Thoracic aorta (tissue), 2 donors: ENCODE data around the gene DGKD. TPM values are rescaled to one million over a fixed set of nuclear protein-coding genes. Genes with fewer than 3 reads are reported as not detected.
"Not testable (repeated sequence)": the region's sequence is repeated elsewhere in the genome, so short reads cannot be mapped to it uniquely, and the experiment has no call there.

ENCODE experiments used
- ATAC-seq: fragments of 150-250 bp; one replicate; pipeline ENCODE4 v1.8.0; 2017; ENCODE audit warnings: low read depth; ENCODE audit not compliant: insufficient number of reproducible peaks, low FRiP score
- DNase-seq: peaks from one replicate; pipeline ENCODE4 v3.0.0-alpha.2; 2020; ENCODE audit warnings: low spot score
- H3K27ac ChIP-seq, 2 donors: fragments of 200-600 bp; sonication (generic); 1 replicate in 1 of 2; 2 replicates in 1 of 2; pipeline ENCODE4 v1.5.1; 2016; ENCODE audit warnings: mild to moderate bottlenecking in 2 of 2, moderate library complexity in 2 of 2
- H3K27me3 ChIP-seq: fragments of 200-600 bp; sonication (generic); replicated peaks from 2 replicates; pipeline ENCODE4 v1.6.0; 2016; ENCODE audit warnings: mild to moderate bottlenecking; ENCODE audit not compliant: insufficient read depth
- H3K36me3 ChIP-seq: fragments of 200-600 bp; sonication (generic); one replicate; pipeline ENCODE4 v1.5.1; 2016
- H3K4me1 ChIP-seq, 2 donors: fragments of 200-600 bp; sonication (generic); 1 replicate in 1 of 2; 2 replicates in 1 of 2; pipeline versions ENCODE4 v1.5.1 to v1.6.0; 2016; ENCODE audit warnings: low read depth in 2 of 2, mild to moderate bottlenecking in 1 of 2; ENCODE audit not compliant: control insufficient read depth in 1 of 2
- H3K4me3 ChIP-seq: fragments of 200-600 bp; sonication (generic); 2 replicates; pipeline ENCODE4 v1.5.1; 2016; ENCODE audit warnings: mild to moderate bottlenecking
- H3K9me3 ChIP-seq: fragments of 200-600 bp; sonication (generic); 2 replicates; pipeline ENCODE4 v1.5.1; 2016
- CTCF ChIP-seq: fragments of 200-600 bp; sonication (generic); IDR thresholded peaks from one replicate; pipeline ENCODE4 v1.5.1; 2019; ENCODE audit warnings: antibody characterized with exemption
- total RNA-seq, 2 donors: library from RNA; depleted of rRNA; stranded (reverse); fragments of >200 nt; gene quantifications; one replicate each; pipeline versions ENCODE4 v1.1.0 to v1.2.3, GENCODE V29; 2016

Gene DGKD
- total RNA-seq, 2 donors from 2014 or later: 47.3 to 47.9 TPM

GRCh38 chr2:233395687-233396086 lies 41.4 kb downstream of the DGKD start:
- no peak for TF ChIP-seq CTCF
- no peak for DNase-seq
- H3K9me3 ChIP-seq: no peaks in the 10 kb centered on the region

GRCh38 chr2:233396726-233397665 lies 42.7 kb downstream of the DGKD start:
- not testable (repeated sequence) for ATAC-seq

More at GRCh38 chr2:233395687-233396086, 41.4 kb downstream of the DGKD start:
- H3K27me3 ChIP-seq: no peaks in the 10 kb centered on the region
- no peak for ATAC-seq
- H3K36me3 ChIP-seq: no peaks in the 10 kb centered on the region
- H3K27ac ChIP-seq: no peak overlapping the region
- no peak overlapping the region for H3K4me3 ChIP-seq
- H3K4me1 ChIP-seq: peaks cover 0 to 6% of the 10 kb centered on the region in 2 donors

GRCh38 chr2:233399306-233400225 lies 45.3 kb downstream of the DGKD start:
- H3K4me1 ChIP-seq: no peaks in the 10 kb centered on the region
- H3K27me3 ChIP-seq: no peaks in the 10 kb centered on the region
- no peak overlapping the region for H3K4me3 ChIP-seq
- no peaks in the 10 kb centered on the region for H3K9me3 ChIP-seq
- H3K36me3 ChIP-seq: no peaks in the 10 kb centered on the region
- DNase-seq (no peak), ATAC-seq (no peak)
- no peak overlapping the region for H3K27ac ChIP-seq
- no peak for TF ChIP-seq CTCF

More at GRCh38 chr2:233396726-233397665, 42.7 kb downstream of the DGKD start:
- DNase-seq, H3K36me3 ChIP-seq, H3K4me1 ChIP-seq, H3K9me3 ChIP-seq, H3K27ac ChIP-seq, H3K27me3 ChIP-seq, H3K4me3 ChIP-seq: not testable (repeated sequence)

GRCh38 chr2:233400341-233400740 lies 46.0 kb downstream of the DGKD start:
- Histone ChIP-seq H3K27ac (no peak overlapping the region), H3K36me3 (no peaks in the 10 kb centered on the region), H3K4me3 (no peak overlapping the region), H3K9me3 (no peaks in the 10 kb centered on the region), H3K27me3 (no peaks in the 10 kb centered on the region), H3K4me1 (no peaks in the 10 kb centered on the region)
- no peak for ATAC-seq
- TF ChIP-seq CTCF: no peak
- DNase-seq: no peak

GRCh38 chr2:233400961-233401360 lies 46.7 kb downstream of the DGKD start:
- DNase-seq (no peak), ATAC-seq (no peak)
- no peaks in the 10 kb centered on the region for H3K9me3 ChIP-seq
- no peak overlapping the region for H3K27ac ChIP-seq
- H3K36me3 ChIP-seq: no peaks in the 10 kb centered on the region
- no peak for TF ChIP-seq CTCF
- no peaks in the 10 kb centered on the region for H3K27me3 ChIP-seq
- H3K4me3 ChIP-seq: no peak overlapping the region
- H3K4me1 ChIP-seq: no peaks in the 10 kb centered on the region
